ENCODE results near the gene SLC31A1. TPM values are rescaled to one million over a fixed set of nuclear protein-coding genes. Genes with fewer than 3 reads are reported as not detected.

The SLC31A1 gene
- total and polyA plus RNA-seq, 2 experiments from 2014 or later = 15.0 to 32.1 TPM

GRCh38 chr9:113220467-113221002 lies 809 bp upstream of the SLC31A1 start:
- Histone ChIP-seq H2AFZ (peak overlapping the region; percentile 96; the same call in 1 of the 2 replicates), H4K20me1 (replicated peaks; ENCODE audit: insufficient read depth) (no peaks in the 10 kb centered on the region), H3K4me2 (peak overlapping the region; percentile 99), H3K79me2 (replicated peaks; ENCODE audit: insufficient read depth) (peaks cover 55% of the 10 kb centered on the region), H3K27me3 (ENCODE audit: insufficient read depth) (no peaks in the 10 kb centered on the region), H3K4me1 (ENCODE audit: insufficient read depth) (peaks cover 9% of the 10 kb centered on the region; the same call in 1 of the 2 replicates), H3K36me3 (ENCODE audit: insufficient read depth) (no peaks in the 10 kb centered on the region), H3F3A (replicated peaks; ENCODE audit: low read depth) (no peaks in the 10 kb centered on the region), H3K9me2 (ENCODE audit: insufficient read depth) (no peaks in the 10 kb centered on the region), H3K4me3 (peak overlapping the region; percentile 97), H3K27ac (ENCODE audit: low read depth) (peak overlapping the region; percentile 90)
- TF ChIP-seq, protein P1, sequence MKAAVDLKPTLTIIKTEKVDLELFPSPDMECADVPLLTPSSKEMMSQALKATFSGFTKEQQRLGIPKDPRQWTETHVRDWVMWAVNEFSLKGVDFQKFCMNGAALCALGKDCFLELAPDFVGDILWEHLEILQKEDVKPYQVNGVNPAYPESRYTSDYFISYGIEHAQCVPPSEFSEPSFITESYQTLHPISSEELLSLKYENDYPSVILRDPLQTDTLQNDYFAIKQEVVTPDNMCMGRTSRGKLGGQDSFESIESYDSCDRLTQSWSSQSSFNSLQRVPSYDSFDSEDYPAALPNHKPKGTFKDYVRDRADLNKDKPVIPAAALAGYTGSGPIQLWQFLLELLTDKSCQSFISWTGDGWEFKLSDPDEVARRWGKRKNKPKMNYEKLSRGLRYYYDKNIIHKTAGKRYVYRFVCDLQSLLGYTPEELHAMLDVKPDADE (IDR thresholded peaks at IDR 0.05) = no peak
- Mint-ChIP-seq H3K4me1 (peaks cover 15% of the 10 kb centered on the region), H3K4me3 (peak overlapping the region; percentile 98), H3K27ac (peak overlapping the region; percentile 95), H3K36me3 (ENCODE audit: low read depth) (no peaks in the 10 kb centered on the region; the same call in 2 of the 3 replicates), H3K27me3 (ENCODE audit: insufficient read depth, low read depth, poor library complexity) (peaks cover 9% of the 10 kb centered on the region), H3K9me3 (no peaks in the 10 kb centered on the region)
- DNase-seq (ENCODE audit: low spot score) (no peak), ATAC-seq (no peak)

GRCh38 chr9:113221800-113222481 lies 597 bp downstream of the SLC31A1 start:
- Histone ChIP-seq H4K20me1 (replicated peaks; ENCODE audit: insufficient read depth) (no peaks in the 10 kb centered on the region), H3F3A (replicated peaks; ENCODE audit: low read depth) (no peaks in the 10 kb centered on the region), H2AFZ (peak overlapping the region; percentile 92), H3K27me3 (ENCODE audit: insufficient read depth) (no peaks in the 10 kb centered on the region), H3K9me2 (ENCODE audit: insufficient read depth) (no peaks in the 10 kb centered on the region), H3K79me2 (replicated peaks; ENCODE audit: insufficient read depth) (peaks cover 55% of the 10 kb centered on the region), H3K4me1 (ENCODE audit: insufficient read depth) (peaks cover 9% of the 10 kb centered on the region; the same call in 1 of the 2 replicates), H3K4me2 (peak overlapping the region; percentile 97), H3K36me3 (ENCODE audit: insufficient read depth) (no peaks in the 10 kb centered on the region), H3K4me3 (peak overlapping the region; percentile 94), H3K27ac (ENCODE audit: low read depth) (peak overlapping the region; percentile 61; the same call in 1 of the 2 replicates)
- DNase-seq (ENCODE audit: low spot score) = no peak
- Mint-ChIP-seq H3K36me3 (ENCODE audit: low read depth) (no peaks in the 10 kb centered on the region; the same call in 2 of the 3 replicates), H3K27me3 (ENCODE audit: insufficient read depth, low read depth, poor library complexity) (peaks cover 9% of the 10 kb centered on the region), H3K4me1 (peaks cover 15% of the 10 kb centered on the region), H3K27ac (peak overlapping the region; percentile 95), H3K4me3 (peak overlapping the region; percentile 98), H3K9me3 (no peaks in the 10 kb centered on the region)
- ATAC-seq = peak; percentile 9
- TF ChIP-seq EZH2phosphoT487 (IDR thresholded peaks at IDR 0.05; ENCODE audit: unreplicated experiment) (no peak), JUNB (IDR thresholded peaks at IDR 0.05; ENCODE audit: unreplicated experiment) (no peak), EZH2 (IDR thresholded peaks at IDR 0.05; ENCODE audit: low read depth, unreplicated experiment) (no peak), REST (IDR thresholded peaks at IDR 0.05; ENCODE audit: unreplicated experiment) (no peak), NANOG (IDR thresholded peaks at IDR 0.05; ENCODE audit: borderline replicate concordance) (no peak), ZNF331 (CRISPR knock-in tag; IDR thresholded peaks at IDR 0.05; ENCODE audit: low read depth) (no peak), STAT1 (IDR thresholded peaks at IDR 0.05; ENCODE audit: unreplicated experiment) (no peak)
- TF ChIP-seq, protein P1 (IDR thresholded peaks at IDR 0.05) = no peak

Measured in GM23338 (cell line).